Spleen (tissue), 11 donors: ENCODE data around the gene GALNT12. TPM values are rescaled to one million over a fixed set of nuclear protein-coding genes. Genes with fewer than 3 reads are reported as not detected.

Experiments
- DNase-seq: peaks from one replicate; pipeline ENCODE4 v3.0.0-alpha.2; 2020
- H3K27ac ChIP-seq, 8 donors: fragments of 200-600 bp; sonication (generic) in 7 of 8; 1 replicate in 4 of 8; 2 replicates in 4 of 8; pipeline versions ENCODE4 v1.5.0 to v1.8.0; 2016 to 2021; ENCODE audit warnings: inconsistent platforms in 4 of 8, mild to moderate bottlenecking in 4 of 8, moderate library complexity in 1 of 8
- H3K27me3 ChIP-seq, 7 donors: fragments of 200-600 bp; sonication (generic) in 6 of 7; replicated peaks in 1 of 7; 1 replicate in 4 of 7; 2 replicates in 3 of 7; pipeline versions ENCODE4 v1.5.0 to v1.8.0; 2016 to 2021; ENCODE audit warnings: inconsistent platforms in 3 of 7, mild to moderate bottlenecking in 1 of 7
- H3K36me3 ChIP-seq, 6 donors: fragments of 200-600 bp; sonication (generic) in 5 of 6; 1 replicate in 4 of 6; 2 replicates in 2 of 6; pipeline versions ENCODE4 v1.5.0 to v1.8.0; 2016 to 2021; ENCODE audit warnings: inconsistent platforms in 2 of 6
- H3K4me1 ChIP-seq, 6 donors: fragments of 200-600 bp; sonication (generic) in 5 of 6; 1 replicate in 3 of 6; 2 replicates in 3 of 6; pipeline versions ENCODE4 v1.5.0 to v1.8.0; 2016 to 2021; ENCODE audit warnings: inconsistent platforms in 3 of 6
- H3K4me3 ChIP-seq, 8 donors: fragments of 200-600 bp; sonication (generic) in 7 of 8; 1 replicate in 4 of 8; 2 replicates in 4 of 8; pipeline versions ENCODE4 v1.5.0 to v1.8.0; 2016 to 2021; ENCODE audit warnings: inconsistent platforms in 4 of 8, mild to moderate bottlenecking in 4 of 8, moderate library complexity in 2 of 8
- H3K9me3 ChIP-seq, 8 donors: fragments of 200-600 bp; sonication (generic) in 7 of 8; 1 replicate in 4 of 8; 2 replicates in 4 of 8; pipeline versions ENCODE4 v1.5.0 to v1.8.0; 2016 to 2021; ENCODE audit warnings: inconsistent platforms in 4 of 8
- POLR2A ChIP-seq, 3 donors: fragments of 450-650 bp; IDR thresholded peaks; one replicate each; pipeline ENCODE4 v1.5.1; 2017; ENCODE audit warnings: antibody characterized with exemption in 3 of 3, mild to moderate bottlenecking in 1 of 3
- POLR2AphosphoS5 ChIP-seq, 3 donors: sonication (generic); formaldehyde crosslinking; IDR thresholded peaks; one replicate each; pipeline ENCODE4 v1.5.1; 2017; ENCODE audit warnings: antibody characterized with exemption in 3 of 3
- WGBS, 5 donors: extraction: QIAGEN DNeasy Blood & Tissue Kit in 3 of 5; methylation state at CpG; one replicate each; pipeline versions ENCODE4 v1.1.5 to v1.1.7; 2013 to 2018; 5-methylcytosine and 5-hydroxymethylcytosine counted together
- intact Hi-C: fragments of 100-400 bp; cut with DNase I; formaldehyde crosslinking; loops from one replicate; pipeline ENCODE4 v1.15.0; 2023; ENCODE audit warnings: low total_unique reads
- polyA plus RNA-seq, 3 donors: library from polyadenylated mRNA; stranded (reverse); fragments of 200-250 nt; gene quantifications; one replicate each; pipeline ENCODE4 v1.2.1, GENCODE V29; 2013
- total RNA-seq, 7 donors: library from RNA; depleted of rRNA in 3 of 7; stranded (reverse); fragments of >200 nt in 3 of 7; fragmentation: NEBNext Ultra II Directional in 4 of 7; extraction: Animal tissue kit (Norgen Biotek cat#: 25700) in 4 of 7; gene quantifications; one replicate each; pipeline versions ENCODE4 v1.1.0 to v1.2.1, GENCODE V29; 2016 to 2021
- TF ChIP-seq, protein P1 (sequence below), 11 experiments: fragments of 200-600 bp in 7 of 11; fragments of 450-650 bp in 4 of 11; sonication (generic) in 4 of 11; IDR thresholded peaks in 8 of 11; conservative IDR thresholded peaks in 3 of 11; 1 replicate in 7 of 11; 2 replicates in 4 of 11; pipeline versions ENCODE4 v1.4.0 to v1.8.0; 2016 to 2021; ENCODE audit warnings: antibody characterized with exemption in 11 of 11, inconsistent platforms in 4 of 11, mild to moderate bottlenecking in 1 of 11
- donor health status: healthy with polysubstance abuse.
- donor health status: DM: no; HTN: no; CAD: no; lungs with moderate emphysema.
- donor health status: DM: no; HTN: no; CAD: no.
- donor health status: Bipolar disorder and iron deficiency.
- donor health status: healthy.
- donor health status: DM: no; HTN: no; CAD: no.
- donor health status: DM: yes; HTN: yes; CAD: no.

GALNT12 gene
- total and polyA plus RNA-seq, 10 donors, result 1.2 to 3.2 (median 2.5) TPM

GRCh38 chr9:98837516-98837915 lies 30.0 kb downstream of the GALNT12 start:
- Histone ChIP-seq H3K4me1 (no peaks in the 10 kb centered on the region), H3K36me3 (peaks cover 0 to 7% (median 0%) of the 10 kb centered on the region in 6 donors), H3K27ac (no peak overlapping the region), H3K9me3 (no peaks in the 10 kb centered on the region), H3K27me3 (no peaks in the 10 kb centered on the region), H3K4me3 (no peak overlapping the region)
- TF ChIP-seq, protein P1, sequence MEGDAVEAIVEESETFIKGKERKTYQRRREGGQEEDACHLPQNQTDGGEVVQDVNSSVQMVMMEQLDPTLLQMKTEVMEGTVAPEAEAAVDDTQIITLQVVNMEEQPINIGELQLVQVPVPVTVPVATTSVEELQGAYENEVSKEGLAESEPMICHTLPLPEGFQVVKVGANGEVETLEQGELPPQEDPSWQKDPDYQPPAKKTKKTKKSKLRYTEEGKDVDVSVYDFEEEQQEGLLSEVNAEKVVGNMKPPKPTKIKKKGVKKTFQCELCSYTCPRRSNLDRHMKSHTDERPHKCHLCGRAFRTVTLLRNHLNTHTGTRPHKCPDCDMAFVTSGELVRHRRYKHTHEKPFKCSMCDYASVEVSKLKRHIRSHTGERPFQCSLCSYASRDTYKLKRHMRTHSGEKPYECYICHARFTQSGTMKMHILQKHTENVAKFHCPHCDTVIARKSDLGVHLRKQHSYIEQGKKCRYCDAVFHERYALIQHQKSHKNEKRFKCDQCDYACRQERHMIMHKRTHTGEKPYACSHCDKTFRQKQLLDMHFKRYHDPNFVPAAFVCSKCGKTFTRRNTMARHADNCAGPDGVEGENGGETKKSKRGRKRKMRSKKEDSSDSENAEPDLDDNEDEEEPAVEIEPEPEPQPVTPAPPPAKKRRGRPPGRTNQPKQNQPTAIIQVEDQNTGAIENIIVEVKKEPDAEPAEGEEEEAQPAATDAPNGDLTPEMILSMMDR (IDR thresholded peaks at IDR 0.05 in 8 of 11, conservative IDR thresholded peaks at IDR 0.05 in 3 of 11), result no peak
- TF ChIP-seq POLR2AphosphoS5 (IDR thresholded peaks at IDR 0.05), result no peak
- TF ChIP-seq POLR2A (IDR thresholded peaks at IDR 0.05), result no peak
- no peak for DNase-seq
- intact Hi-C loops, result no loop called here
- 90 to 96% (median 94%) methylated on average over 4 of the region's 4 CpGs for WGBS, 5 donors

DNA sequence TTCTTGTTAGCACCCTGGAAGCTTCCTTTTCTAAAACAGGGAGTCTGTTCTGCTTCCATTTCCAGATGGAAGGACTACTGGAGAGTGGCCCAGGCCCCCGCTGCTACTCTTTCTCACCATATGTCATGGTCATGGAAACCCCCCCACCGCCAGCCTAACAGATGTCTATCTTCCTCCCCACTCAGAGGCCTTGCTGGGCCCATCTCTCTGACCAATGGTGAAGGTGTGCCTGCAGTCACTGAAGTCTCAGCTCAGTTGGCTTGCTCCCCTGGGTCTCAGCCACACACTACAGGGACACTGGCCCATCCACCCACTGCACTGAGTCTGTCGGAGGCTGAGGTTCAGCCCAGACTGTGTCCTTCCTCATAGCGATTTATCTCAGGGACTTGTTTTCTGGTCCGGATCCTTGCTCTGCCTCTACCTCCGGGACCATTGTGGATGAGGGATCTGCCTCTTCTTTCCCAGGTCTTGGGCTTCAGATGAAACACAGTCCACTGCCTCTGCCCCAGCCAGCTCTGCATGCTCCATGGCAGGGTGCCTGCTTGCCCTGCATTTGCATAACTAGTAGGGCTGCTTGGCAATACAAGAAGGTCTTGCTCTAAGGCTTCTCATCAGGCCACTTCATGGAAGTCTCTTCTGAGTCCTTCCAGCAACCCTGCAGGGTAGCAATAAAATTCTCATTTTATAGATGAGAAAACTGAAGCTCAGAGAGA lies 30.8 kb downstream of the GALNT12 start:
- H3K27me3 ChIP-seq, result no peaks in the 10 kb centered on the region
- H3K27ac ChIP-seq, result no peak overlapping the region
- no peaks in the 10 kb centered on the region for H3K4me1 ChIP-seq
- H3K4me3 ChIP-seq, result no peak overlapping the region
- intact Hi-C loops, result no loop called here
- no peak for DNase-seq
- peaks cover 0 to 7% (median 0%) of the 10 kb centered on the region in 6 donors for H3K36me3 ChIP-seq
- TF ChIP-seq POLR2AphosphoS5 (IDR thresholded peaks at IDR 0.05) (no peak), POLR2A (IDR thresholded peaks at IDR 0.05) (no peak)
- TF ChIP-seq, protein P1 (IDR thresholded peaks at IDR 0.05 in 8 of 11, conservative IDR thresholded peaks at IDR 0.05 in 3 of 11), result no peak
- 91 to 98% (median 95%) methylated on average over 6 of the region's 6 CpGs for WGBS, 5 donors
- H3K9me3 ChIP-seq, result no peaks in the 10 kb centered on the region

- H3K9me3 ChIP-seq, result no peaks in the 10 kb centered on the region
- H3K27me3 ChIP-seq, result no peaks in the 10 kb centered on the region
- TF ChIP-seq, protein P1 (IDR thresholded peaks at IDR 0.05 in 8 of 11, conservative IDR thresholded peaks at IDR 0.05 in 3 of 11), result no peak
- no peak for TF ChIP-seq POLR2AphosphoS5 (IDR thresholded peaks at IDR 0.05)
- TF ChIP-seq POLR2A (IDR thresholded peaks at IDR 0.05), result no peak
- peaks cover 0 to 7% (median 0%) of the 10 kb centered on the region in 6 donors for H3K36me3 ChIP-seq
- 91 to 98% (median 96%) methylated on average over 6 of the region's 6 CpGs for WGBS, 5 donors
- H3K4me1 ChIP-seq, result no peaks in the 10 kb centered on the region
- no peak overlapping the region for H3K27ac ChIP-seq
- no peak for DNase-seq
- H3K4me3 ChIP-seq, result no peak overlapping the region
- intact Hi-C loops, result no loop called here
These were observed 31.5 kb downstream of the GALNT12 start for GRCh38 chr9:98838868-98839565.

DNA sequence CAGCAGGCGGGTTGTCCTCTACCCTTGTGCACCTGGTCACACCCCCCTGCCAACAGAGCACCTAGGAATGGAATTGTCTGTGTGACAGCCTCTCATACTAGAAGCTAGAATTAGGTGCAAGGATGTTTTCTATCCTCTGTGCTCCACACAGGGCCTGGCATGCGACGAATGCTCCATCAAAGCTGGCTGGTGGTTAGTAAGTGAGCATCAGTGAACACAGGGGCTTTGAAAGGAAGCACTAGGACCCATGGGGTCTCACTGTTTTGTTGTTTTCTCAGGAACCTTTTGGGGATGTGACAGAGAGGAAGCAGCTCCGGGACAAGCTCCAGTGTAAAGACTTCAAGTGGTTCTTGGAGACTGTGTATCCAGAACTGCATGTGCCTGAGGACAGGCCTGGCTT lies 32.3 kb downstream of the GALNT12 start:
- no peaks in the 10 kb centered on the region for H3K4me1 ChIP-seq
- no peak overlapping the region for H3K4me3 ChIP-seq
- no peak overlapping the region for H3K27ac ChIP-seq
- intact Hi-C loops, result loop anchor here (10.0 kb wide), 1 partner anchor 305 kb away; no protein-coding TSS in a partner anchor
- 63 to 94% (median 85%) methylated on average over 3 to 4 of the region's 4 CpGs for WGBS, 5 donors
- no peak for DNase-seq
- H3K36me3 ChIP-seq, result peaks cover 0 to 7% (median 0%) of the 10 kb centered on the region in 6 donors
- TF ChIP-seq POLR2AphosphoS5 (IDR thresholded peaks at IDR 0.05) (no peak), POLR2A (IDR thresholded peaks at IDR 0.05) (no peak)
- TF ChIP-seq, protein P1 (IDR thresholded peaks at IDR 0.05 in 8 of 11, conservative IDR thresholded peaks at IDR 0.05 in 3 of 11), result no peak
- H3K9me3 ChIP-seq, result no peaks in the 10 kb centered on the region
- no peaks in the 10 kb centered on the region for H3K27me3 ChIP-seq
